PC-9 (cell line): ENCODE data around the gene SKAP2. TPM values are rescaled to one million over a fixed set of nuclear protein-coding genes. Genes with fewer than 3 reads are reported as not detected.

Experiments
- BruUV-seq: library from RNA; stranded (reverse); fragments of 400-500 nt; replicated peaks from 2 replicates; lab custom pipeline; 2021; lab: Mats Ljungman, UMichigan
- CTCF ChIA-PET: fragments of 300-600 bp; sonication (Branson Sonifier 250); formaldehyde crosslinking; loops from one replicate; lab custom pipeline; 2022; ENCODE audit warnings: antibody characterized with exemption; lab: Charles Lee
- POLR2A ChIA-PET: fragments of 300-600 bp; sonication (Branson Sonifier 250); formaldehyde crosslinking; loops from one replicate; lab custom pipeline; 2022; ENCODE audit warnings: antibody characterized with exemption; ENCODE audit not compliant: unreplicated experiment; lab: Charles Lee
- DNase-seq, 2 experiments: peaks; one replicate each; pipeline versions ENCODE4 v3.0.0 to v3.0.0-alpha.2; 2015 to 2022; ENCODE audit warnings: mixed read lengths in 1 of 2
- H2AFZ ChIP-seq: fragments of 200-600 bp; sonication (generic); 2 replicates; pipeline ENCODE4 v1.8.1; 2017; ENCODE audit warnings: antibody characterized with exemption
- H3F3A ChIP-seq: fragments of 200-600 bp; sonication (generic); 2 replicates; pipeline ENCODE4 v1.8.1; 2017; ENCODE audit warnings: antibody characterized with exemption, mild to moderate bottlenecking, low read depth; ENCODE audit not compliant: insufficient read depth
- H3K27ac ChIP-seq: fragments of 200-600 bp; sonication (generic); 2 replicates; pipeline ENCODE4 v1.6.1; 2016; ENCODE audit warnings: mixed run types
- H3K27me3 ChIP-seq: fragments of 200-600 bp; sonication (generic); 2 replicates; pipeline ENCODE4 v1.6.1; 2016; ENCODE audit warnings: low read depth, mixed run types; ENCODE audit not compliant: insufficient read depth
- H3K36me3 ChIP-seq: fragments of 200-600 bp; sonication (generic); 2 replicates; pipeline ENCODE4 v1.6.1; 2016; ENCODE audit warnings: low read depth, mixed run types
- H3K4me1 ChIP-seq: fragments of 200-600 bp; sonication (generic); replicated peaks from 2 replicates; pipeline ENCODE4 v1.6.1; 2016; ENCODE audit warnings: mixed run types; ENCODE audit not compliant: insufficient read depth
- H3K4me2 ChIP-seq: fragments of 200-600 bp; sonication (generic); 2 replicates; pipeline ENCODE4 v1.6.1; 2017; ENCODE audit warnings: mixed run types
- H3K4me3 ChIP-seq: fragments of 200-600 bp; sonication (generic); 2 replicates; pipeline ENCODE4 v1.6.1; 2016; ENCODE audit warnings: mixed run types
- H3K79me2 ChIP-seq: fragments of 200-600 bp; sonication (generic); 2 replicates; pipeline ENCODE4 v1.6.1; 2017; ENCODE audit warnings: low read depth, mixed run types
- H3K9me2 ChIP-seq: fragments of 200-600 bp; sonication (generic); 2 replicates; pipeline ENCODE4 v1.8.1; 2017; ENCODE audit warnings: mild to moderate bottlenecking; ENCODE audit not compliant: insufficient read depth
- H3K9me3 ChIP-seq: fragments of 200-600 bp; sonication (generic); 2 replicates; pipeline ENCODE4 v1.8.1; 2016; ENCODE audit warnings: low read depth; ENCODE audit not compliant: insufficient read depth
- H4K20me1 ChIP-seq: fragments of 200-600 bp; sonication (generic); 2 replicates; pipeline ENCODE4 v1.8.1; 2017; ENCODE audit not compliant: insufficient read depth
- CTCF ChIP-seq: fragments of 200-600 bp; sonication (generic); conservative IDR thresholded peaks from 2 replicates; pipeline ENCODE4 v1.6.1; 2017; ENCODE audit warnings: mixed run types, antibody characterized with exemption, mild to moderate bottlenecking, moderate library complexity
- EZH2 ChIP-seq: fragments of 200-600 bp; sonication (generic); IDR thresholded peaks from 2 replicates; pipeline ENCODE4 v1.8.0; 2017; ENCODE audit warnings: antibody characterized with exemption, low read depth
- intact Hi-C: fragments of 100-400 bp; cut with micrococcal nuclease; formaldehyde crosslinking; loops from one replicate; pipeline ENCODE4 v1.10.0; 2022; ENCODE audit not compliant: unreplicated experiment
- total RNA-seq: library from RNA; stranded (reverse); gene quantifications from 2 replicates; pipeline ENCODE4 v1.2.3, GENCODE V29; 2021

SKAP2 gene
- total RNA-seq, 1 experiment from 2014 or later = 74.9 TPM

- POLR2A ChIA-PET = no interaction called here
- H3K79me2 ChIP-seq = no peaks in the 10 kb centered on the region
- H4K20me1 ChIP-seq = no peaks in the 10 kb centered on the region
- BruUV-seq = no TSS peak
- H3K4me3 ChIP-seq = no peak overlapping the region
- H3K36me3 ChIP-seq = no peaks in the 10 kb centered on the region
- no peak overlapping the region for H3K4me2 ChIP-seq
- H3K27me3 ChIP-seq = no peaks in the 10 kb centered on the region
- peaks cover 40% of the 10 kb centered on the region for H3K4me1 ChIP-seq
- H3F3A ChIP-seq = peaks cover 20% of the 10 kb centered on the region
- H3K27ac ChIP-seq = no peak overlapping the region
- DNase-seq = no peak
- H3K9me3 ChIP-seq = no peaks in the 10 kb centered on the region
- intact Hi-C loops = loop anchor here (5.0 kb wide), 1 partner anchor 198 kb away; no protein-coding TSS in a partner anchor
- CTCF ChIA-PET = no interaction called here
- H2AFZ ChIP-seq = no peak overlapping the region
- TF ChIP-seq EZH2 (no peak), CTCF (no peak)
- no peaks in the 10 kb centered on the region for H3K9me2 ChIP-seq
Observed at GRCh38 chr7:26650103-26650502, 214.3 kb downstream of the SKAP2 start.

- POLR2A ChIA-PET = interaction anchor here (0.6 to 0.7 kb wide), 2 partner anchors 97 to 100 kb away, joined by 5 to 8 read pairs; no protein-coding TSS in a partner anchor
Observed at GRCh38 chr7:26649388-26649787, 215.0 kb downstream of the SKAP2 start.

GRCh38 chr7:26648554-26648953, 215.8 kb downstream of the SKAP2 start:
- H3K4me2 ChIP-seq = peak overlapping the region; percentile 63
- BruUV-seq = no TSS peak
- H2AFZ ChIP-seq = peak overlapping the region; percentile 3; the same call in 1 of the 2 replicates
- intact Hi-C loops = no loop called here
- peak in 1 of 2 experiments; percentile 84 for DNase-seq
- H3K9me2 ChIP-seq = no peaks in the 10 kb centered on the region
- peaks cover 6% of the 10 kb centered on the region; the same call in 1 of the 2 replicates for H3F3A ChIP-seq
- H4K20me1 ChIP-seq = no peaks in the 10 kb centered on the region
- POLR2A ChIA-PET = interaction anchor here (0.6 to 0.7 kb wide), 3 partner anchors 31 to 570 kb away, joined by 5 to 12 read pairs (median 6); no protein-coding TSS in a partner anchor
- H3K27me3 ChIP-seq = no peaks in the 10 kb centered on the region
- peak overlapping the region; percentile 25; the same call in 1 of the 2 replicates for H3K27ac ChIP-seq
- H3K36me3 ChIP-seq = no peaks in the 10 kb centered on the region
- H3K9me3 ChIP-seq = no peaks in the 10 kb centered on the region
- no peak overlapping the region for H3K4me3 ChIP-seq
- TF ChIP-seq CTCF (no peak), EZH2 (no peak)
- H3K79me2 ChIP-seq = no peaks in the 10 kb centered on the region
- CTCF ChIA-PET = no interaction called here
- peaks cover 24% of the 10 kb centered on the region for H3K4me1 ChIP-seq

More at GRCh38 chr7:26649388-26649787, 215.0 kb downstream of the SKAP2 start:
- no peaks in the 10 kb centered on the region for H3K27me3 ChIP-seq
- peak overlapping the region; percentile 63; the same call in 1 of the 2 replicates for H3K4me2 ChIP-seq
- H3K27ac ChIP-seq = no peak overlapping the region
- no peak for DNase-seq
- no peak overlapping the region for H2AFZ ChIP-seq
- no peaks in the 10 kb centered on the region for H3K79me2 ChIP-seq
- peaks cover 33% of the 10 kb centered on the region for H3K4me1 ChIP-seq
- no peaks in the 10 kb centered on the region for H3K9me2 ChIP-seq
- intact Hi-C loops = no loop called here
- H3K36me3 ChIP-seq = no peaks in the 10 kb centered on the region
- H3K4me3 ChIP-seq = no peak overlapping the region
- H3K9me3 ChIP-seq = no peaks in the 10 kb centered on the region
- TF ChIP-seq CTCF = no peak
- TF ChIP-seq EZH2 = no peak
- CTCF ChIA-PET = no interaction called here
- peaks cover 13% of the 10 kb centered on the region for H3F3A ChIP-seq
- BruUV-seq = no TSS peak
- no peaks in the 10 kb centered on the region for H4K20me1 ChIP-seq
